HCT116 (cell line): Measurements from ENCODE around the gene WTAP.

Experiments used
- CBX3 ChIP-seq: IDR thresholded peaks from 2 replicates; pipeline ENCODE4 v1.6.1; 2012; ENCODE audit warnings: low read depth
- CEBPB ChIP-seq: IDR thresholded peaks from 2 replicates; pipeline ENCODE4 v1.6.1; 2012; ENCODE audit warnings: low read depth
- CTCF ChIP-seq, 3 experiments: fragments of 200-600 bp in 1 of 3; sonication (generic) in 1 of 3; IDR thresholded peaks in 2 of 3; conservative IDR thresholded peaks in 1 of 3; 2 replicates each; pipeline ENCODE4 v1.5.1; 2012 to 2017; ENCODE audit warnings: low read depth in 2 of 3, low read length in 2 of 3, antibody characterized with exemption in 1 of 3, borderline replicate concordance in 1 of 3, control low read depth in 1 of 3, mild to moderate bottlenecking in 1 of 3, mixed read lengths in 1 of 3, mixed run types in 1 of 3, moderate library complexity in 1 of 3; ENCODE audit not compliant: insufficient read depth in 1 of 3
- EZH2 ChIP-seq: fragments of 200-600 bp; sonication (generic); IDR thresholded peaks from 2 replicates; pipeline ENCODE4 v1.6.1; 2017; ENCODE audit warnings: antibody characterized with exemption, mixed run types
- EZH2phosphoT487 ChIP-seq: fragments of 200-600 bp; IDR thresholded peaks from 2 replicates; pipeline ENCODE4 v1.6.1; 2018; ENCODE audit warnings: antibody characterized with exemption, borderline replicate concordance
- FOSL1 ChIP-seq: IDR thresholded peaks from 2 replicates; pipeline ENCODE4 v1.6.1; 2012; ENCODE audit warnings: low read depth
- JUND ChIP-seq: IDR thresholded peaks from 2 replicates; pipeline ENCODE4 v1.6.1; 2012
- POLR2A ChIP-seq: IDR thresholded peaks from 2 replicates; pipeline ENCODE4 v1.7.0; 2011; ENCODE audit warnings: borderline replicate concordance; ENCODE audit not compliant: insufficient read depth, insufficient read length; ENCODE audit errors: extremely low read depth
- POLR2AphosphoS5 ChIP-seq: IDR thresholded peaks from 2 replicates; pipeline ENCODE4 v1.6.1; 2011; ENCODE audit warnings: mild to moderate bottlenecking, low read depth, low read length, moderate library complexity
- REST ChIP-seq: IDR thresholded peaks from 2 replicates; pipeline ENCODE4 v1.6.1; 2012; ENCODE audit warnings: low read depth
- YY1 ChIP-seq: IDR thresholded peaks from 2 replicates; pipeline ENCODE4 v1.6.1; 2011; ENCODE audit warnings: low read length, low read depth, moderate library complexity, mild to moderate bottlenecking; ENCODE audit not compliant: insufficient replicate concordance; ENCODE audit errors: extremely low read depth
- ZFX ChIP-seq: fragments of 450-650 bp; IDR thresholded peaks from 2 replicates; pipeline ENCODE4 v1.6.1; 2017
- TF ChIP-seq, protein P1 (sequence below): IDR thresholded peaks from 2 replicates; pipeline ENCODE4 v1.6.1; 2012
- TF ChIP-seq, protein P2 (sequence below): IDR thresholded peaks from 2 replicates; pipeline ENCODE4 v1.6.1; 2011; ENCODE audit warnings: mild to moderate bottlenecking, low read length, moderate library complexity; ENCODE audit not compliant: insufficient replicate concordance; ENCODE audit errors: extremely low read depth

GRCh38 chr6:159713984-159714383 is 13.3 kb upstream of the WTAP start:
- no peak for TF ChIP-seq YY1
- TF ChIP-seq, protein P1, sequence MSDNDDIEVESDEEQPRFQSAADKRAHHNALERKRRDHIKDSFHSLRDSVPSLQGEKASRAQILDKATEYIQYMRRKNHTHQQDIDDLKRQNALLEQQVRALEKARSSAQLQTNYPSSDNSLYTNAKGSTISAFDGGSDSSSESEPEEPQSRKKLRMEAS = no peak
- TF ChIP-seq CTCF (IDR thresholded peaks at IDR 0.05 in 2 of 3, conservative IDR thresholded peaks at IDR 0.05 in 1 of 3; ENCODE audit: borderline replicate concordance in 1 of 3, insufficient read depth in 1 of 3, low read depth in 2 of 3, low read length in 2 of 3) = no peak
- TF ChIP-seq ZFX = no peak
- TF ChIP-seq POLR2AphosphoS5 = no peak
- no peak for TF ChIP-seq EZH2phosphoT487
- no peak for TF ChIP-seq CEBPB
- no peak for TF ChIP-seq POLR2A
- TF ChIP-seq JUND = no peak
- TF ChIP-seq EZH2 = no peak
- no peak for TF ChIP-seq FOSL1
- TF ChIP-seq, protein P2, sequence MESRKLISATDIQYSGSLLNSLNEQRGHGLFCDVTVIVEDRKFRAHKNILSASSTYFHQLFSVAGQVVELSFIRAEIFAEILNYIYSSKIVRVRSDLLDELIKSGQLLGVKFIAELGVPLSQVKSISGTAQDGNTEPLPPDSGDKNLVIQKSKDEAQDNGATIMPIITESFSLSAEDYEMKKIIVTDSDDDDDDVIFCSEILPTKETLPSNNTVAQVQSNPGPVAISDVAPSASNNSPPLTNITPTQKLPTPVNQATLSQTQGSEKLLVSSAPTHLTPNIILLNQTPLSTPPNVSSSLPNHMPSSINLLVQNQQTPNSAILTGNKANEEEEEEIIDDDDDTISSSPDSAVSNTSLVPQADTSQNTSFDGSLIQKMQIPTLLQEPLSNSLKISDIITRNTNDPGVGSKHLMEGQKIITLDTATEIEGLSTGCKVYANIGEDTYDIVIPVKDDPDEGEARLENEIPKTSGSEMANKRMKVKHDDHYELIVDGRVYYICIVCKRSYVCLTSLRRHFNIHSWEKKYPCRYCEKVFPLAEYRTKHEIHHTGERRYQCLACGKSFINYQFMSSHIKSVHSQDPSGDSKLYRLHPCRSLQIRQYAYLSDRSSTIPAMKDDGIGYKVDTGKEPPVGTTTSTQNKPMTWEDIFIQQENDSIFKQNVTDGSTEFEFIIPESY = no peak
- no peak for TF ChIP-seq REST
- TF ChIP-seq CBX3 = no peak
